GM18498 (cell line): ENCODE results near the gene RRM1.
"Not testable (repeated sequence)": the region's sequence is repeated elsewhere in the genome, so short reads cannot be mapped to it uniquely, and the experiment has no call there.

Source experiments
- ATAC-seq: cut with Tn5 transposase; IDR thresholded peaks from one replicate; pipeline ENCODE4 v1.9.1; 2021; ENCODE audit warnings: mild to moderate bottlenecking, moderate library complexity; ENCODE audit not compliant: unreplicated experiment

The RRM1 gene

GRCh38 chr11:4076774-4077173 is 17.8 kb upstream of the RRM1 start:
- ATAC-seq: no peak

GRCh38 chr11:4083198-4083597 is 11.4 kb upstream of the RRM1 start:
- ATAC-seq: no peak

- ATAC-seq: no peak
Observed at GRCh38 chr11:4084406-4085125, 10.0 kb upstream of the RRM1 start.

GRCh38 chr11:4085575-4085974 is 9.0 kb upstream of the RRM1 start:
- ATAC-seq: no peak

- no peak for ATAC-seq
Observed at GRCh38 chr11:4086575-4087353, 7.8 kb upstream of the RRM1 start.

- ATAC-seq: no peak
Observed at GRCh38 chr11:4087551-4087950, 7.0 kb upstream of the RRM1 start.

GRCh38 chr11:4090258-4090657 is 4.3 kb upstream of the RRM1 start:
- ATAC-seq: no peak

- ATAC-seq: no peak
Observed at GRCh38 chr11:4092026-4092425, 2.6 kb upstream of the RRM1 start.

- no peak for ATAC-seq
Observed at GRCh38 chr11:4093519-4094347, 866 bp upstream of the RRM1 start.

GRCh38 chr11:4095509-4096230 is 1.1 kb downstream of the RRM1 start:
- ATAC-seq: no peak

- no peak for ATAC-seq
Observed at GRCh38 chr11:4098026-4098621, 3.5 kb downstream of the RRM1 start.

GRCh38 chr11:4102711-4103110 is 8.1 kb downstream of the RRM1 start:
- no peak for ATAC-seq

GRCh38 chr11:4103269-4103668 is 8.7 kb downstream of the RRM1 start:
- ATAC-seq: no peak

GRCh38 chr11:4105916-4106315 is 11.3 kb downstream of the RRM1 start:
- ATAC-seq: no peak

GRCh38 chr11:4111834-4112233 is 17.2 kb downstream of the RRM1 start:
- no peak for ATAC-seq

GRCh38 chr11:4115128-4115527 is 20.5 kb downstream of the RRM1 start:
- ATAC-seq: no peak

- no peak for ATAC-seq
Observed at GRCh38 chr11:4118107-4118506, 23.5 kb downstream of the RRM1 start.

- no peak for ATAC-seq
Observed at GRCh38 chr11:4123218-4123617, 28.6 kb downstream of the RRM1 start.

- ATAC-seq: no peak
Observed at GRCh38 chr11:4125141-4125540, 30.5 kb downstream of the RRM1 start.

GRCh38 chr11:4127357-4127756 is 32.8 kb downstream of the RRM1 start:
- ATAC-seq: no peak

GRCh38 chr11:4130219-4130618 is 35.6 kb downstream of the RRM1 start:
- ATAC-seq: not testable (repeated sequence)
